H1 (cell line): Measurements from ENCODE around the gene A4GALT. TPM values are rescaled to one million over a fixed set of nuclear protein-coding genes. Genes with fewer than 3 reads are reported as not detected.

Source experiments
- CTCF ChIA-PET: fragments of 300-600 bp; sonication (Branson Sonifier 250); formaldehyde crosslinking; loops from one replicate; lab custom pipeline; 2021; ENCODE audit not compliant: partially characterized antibody; lab: Charles Lee
- POLR2A ChIA-PET: fragments of 300-600 bp; sonication (Branson Sonifier 250); formaldehyde crosslinking; loops from one replicate; lab custom pipeline; 2021; ENCODE audit warnings: inconsistent platforms; ENCODE audit not compliant: partially characterized antibody; lab: Charles Lee
- DNase-seq, 2 experiments: peaks; one replicate each; pipeline versions ENCODE4 v3.0.0 to v3.0.0-alpha.2; 2010 to 2022; ENCODE audit warnings: low spot score in 2 of 2, low read depth in 1 of 2, mixed read lengths in 1 of 2
- FAIRE-seq: peaks from 2 replicates; lab custom pipeline; 2011; peaks lifted over from hg19 to GRCh38; lab: Jason Lieb, UNC
- H2AFZ ChIP-seq: 2 replicates; pipeline ENCODE4 v1.8.1; 2012; ENCODE audit warnings: low read length, inconsistent platforms
- H2AK5ac ChIP-seq: 2 replicates; pipeline ENCODE4 v1.6.1; 2013; ENCODE audit warnings: low read depth, low read length
- H2BK120ac ChIP-seq: replicated peaks from 2 replicates; pipeline ENCODE3; 2013; ENCODE audit warnings: low read depth, low read length, inconsistent platforms
- H2BK12ac ChIP-seq: 2 replicates; pipeline ENCODE4 v1.6.1; 2013; ENCODE audit warnings: low read depth, low read length
- H2BK15ac ChIP-seq: 2 replicates; pipeline ENCODE4 v1.6.1; 2013; ENCODE audit warnings: low read length
- H2BK20ac ChIP-seq: 2 replicates; pipeline ENCODE4 v1.6.1; 2013; ENCODE audit warnings: low read length
- H2BK5ac ChIP-seq: 2 replicates; pipeline ENCODE4 v1.6.1; 2013; ENCODE audit warnings: low read depth, low read length
- H3K14ac ChIP-seq: 2 replicates; pipeline ENCODE4 v1.6.1; 2013; ENCODE audit warnings: inconsistent platforms; ENCODE audit not compliant: insufficient read length
- H3K18ac ChIP-seq: 2 replicates; pipeline ENCODE4 v1.6.1; 2013; ENCODE audit warnings: low read length; ENCODE audit errors: extremely low read depth
- H3K23ac ChIP-seq: 2 replicates; pipeline ENCODE4 v1.6.1; 2013; ENCODE audit warnings: inconsistent platforms; ENCODE audit not compliant: insufficient read length
- H3K23me2 ChIP-seq: 2 replicates; pipeline ENCODE4 v1.6.1; 2013; ENCODE audit warnings: low read depth, low read length
- H3K27ac ChIP-seq: 2 replicates; pipeline ENCODE4 v1.6.1; 2011; ENCODE audit warnings: low read depth, low read length, inconsistent platforms
- H3K27me3 ChIP-seq, 4 experiments: replicated peaks in 1 of 4; 1 replicate in 1 of 4; 2 replicates in 3 of 4; pipeline versions ENCODE4 v1.6.1 to v1.8.1; 2011 to 2013; ENCODE audit warnings: low read length in 3 of 4, mild to moderate bottlenecking in 3 of 4, inconsistent platforms in 2 of 4, mixed read lengths in 2 of 4, moderate library complexity in 1 of 4; ENCODE audit not compliant: control insufficient read depth in 3 of 4, insufficient read depth in 3 of 4; ENCODE audit errors: extremely low read depth in 1 of 4
- H3K36me3 ChIP-seq, 4 experiments: 2 replicates each; pipeline versions ENCODE4 v1.6.1 to v1.8.1; 2011 to 2013; ENCODE audit warnings: mild to moderate bottlenecking in 4 of 4, low read length in 3 of 4, moderate library complexity in 2 of 4, control low read depth in 1 of 4, inconsistent platforms in 1 of 4; ENCODE audit not compliant: insufficient read depth in 4 of 4, control insufficient read depth in 2 of 4
- H3K4ac ChIP-seq: replicated peaks from 2 replicates; pipeline ENCODE3; 2013; ENCODE audit warnings: low read length, low read depth, mixed read lengths, inconsistent platforms; ENCODE audit not compliant: insufficient read length
- H3K4me1 ChIP-seq, 4 experiments: replicated peaks in 1 of 4; 1 replicate in 1 of 4; 2 replicates in 3 of 4; pipeline versions ENCODE4 v1.6.1 to v1.8.1; 2011 to 2013; ENCODE audit warnings: low read length in 3 of 4, inconsistent platforms in 2 of 4, mixed read lengths in 1 of 4; ENCODE audit not compliant: insufficient read depth in 4 of 4, control insufficient read depth in 3 of 4
- H3K4me2 ChIP-seq, 2 experiments: 2 replicates each; pipeline versions ENCODE4 v1.6.1 to v1.8.1; 2011 to 2013; ENCODE audit warnings: low read depth in 2 of 2, low read length in 2 of 2, control low read depth in 1 of 2, inconsistent platforms in 1 of 2, mild to moderate bottlenecking in 1 of 2; ENCODE audit not compliant: insufficient read depth in 1 of 2
- H3K4me3 ChIP-seq, 4 experiments: fragments of 200-600, 300-600 bp in 1 of 4; sonication (generic), shearing (Covaris generic), sonication (Bioruptor Twin) in 1 of 4; 2 replicates each; pipeline versions ENCODE4 v1.5.1 to v1.8.1; 2011 to 2016; ENCODE audit warnings: low read length in 4 of 4, low read depth in 3 of 4, control low read depth in 2 of 4, inconsistent platforms in 2 of 4, mild to moderate bottlenecking in 2 of 4, mixed read lengths in 1 of 4, moderate library complexity in 1 of 4; ENCODE audit not compliant: insufficient read depth in 2 of 4; ENCODE audit errors: extremely low read depth in 1 of 4
- H3K56ac ChIP-seq: replicated peaks from 2 replicates; pipeline ENCODE3; 2013; ENCODE audit warnings: low read depth, mild to moderate bottlenecking, mixed read lengths, low read length, inconsistent platforms; ENCODE audit not compliant: insufficient read length
- H3K79me1 ChIP-seq: 2 replicates; pipeline ENCODE4 v1.6.1; 2013; ENCODE audit warnings: low read depth, low read length, control low read depth
- H3K79me2 ChIP-seq, 2 experiments: 2 replicates each; pipeline versions ENCODE4 v1.6.1 to v1.8.1; 2012 to 2013; ENCODE audit warnings: low read length in 2 of 2, mild to moderate bottlenecking in 2 of 2, inconsistent platforms in 1 of 2; ENCODE audit not compliant: insufficient read depth in 2 of 2, control insufficient read depth in 1 of 2
- H3K9ac ChIP-seq, 4 experiments: replicated peaks in 1 of 4; 1 replicate in 1 of 4; 2 replicates in 3 of 4; pipeline versions ENCODE4 v1.6.1 to v1.8.1; 2011 to 2013; ENCODE audit warnings: low read depth in 3 of 4, low read length in 3 of 4, control low read depth in 2 of 4, mild to moderate bottlenecking in 2 of 4, moderate library complexity in 2 of 4, inconsistent platforms in 1 of 4; ENCODE audit errors: extremely low read depth in 1 of 4
- H3K9me3 ChIP-seq, 2 experiments: 2 replicates each; pipeline versions ENCODE4 v1.6.1 to v1.8.1; 2012 to 2013; ENCODE audit warnings: mild to moderate bottlenecking in 2 of 2, moderate library complexity in 2 of 2, control low read depth in 1 of 2, inconsistent platforms in 1 of 2, low read depth in 1 of 2, low read length in 1 of 2, mixed read lengths in 1 of 2; ENCODE audit not compliant: insufficient read depth in 2 of 2
- H4K20me1 ChIP-seq, 2 experiments: replicated peaks in 1 of 2; 2 replicates each; pipeline versions ENCODE3 to v1.8.1; 2011 to 2013; ENCODE audit warnings: inconsistent platforms in 2 of 2, low read length in 2 of 2, mild to moderate bottlenecking in 1 of 2; ENCODE audit not compliant: insufficient read depth in 2 of 2, control insufficient read depth in 1 of 2
- H4K5ac ChIP-seq: 2 replicates; pipeline ENCODE4 v1.6.1; 2013; ENCODE audit warnings: low read length, low read depth, mixed read lengths, inconsistent platforms; ENCODE audit not compliant: insufficient read length
- H4K8ac ChIP-seq: 2 replicates; pipeline ENCODE4 v1.8.0; 2013; ENCODE audit warnings: mild to moderate bottlenecking, moderate library complexity, low read length, inconsistent platforms; ENCODE audit not compliant: insufficient read depth; ENCODE audit errors: extremely low read depth
- H4K91ac ChIP-seq: replicated peaks from 2 replicates; pipeline ENCODE3; 2013; ENCODE audit warnings: low read length, mixed read lengths, inconsistent platforms; ENCODE audit not compliant: insufficient read length
- CTBP2 ChIP-seq: IDR thresholded peaks from 2 replicates; pipeline ENCODE4 v1.7.0; 2011; ENCODE audit warnings: borderline replicate concordance, mild to moderate bottlenecking, moderate library complexity, mixed read lengths, low read length; ENCODE audit not compliant: insufficient read depth, insufficient read length
- CTCF ChIP-seq, 3 experiments: IDR thresholded peaks; 1 replicate in 2 of 3; 2 replicates in 1 of 3; pipeline versions ENCODE4 v1.5.1 to v1.6.1; 2011; ENCODE audit warnings: low read length in 3 of 3, mild to moderate bottlenecking in 3 of 3, inconsistent platforms in 2 of 3, low read depth in 1 of 3, moderate library complexity in 1 of 3; ENCODE audit not compliant: insufficient read depth in 1 of 3; ENCODE audit errors: control extremely low read depth in 1 of 3
- RAD21 ChIP-seq, 2 experiments: IDR thresholded peaks in 1 of 2; conservative IDR thresholded peaks in 1 of 2; 2 replicates each; pipeline ENCODE4 v1.6.1; 2011; ENCODE audit warnings: low read depth in 2 of 2, low read length in 2 of 2, improper control_type of control experiment in 1 of 2, inconsistent platforms in 1 of 2, mild to moderate bottlenecking in 1 of 2, moderate library complexity in 1 of 2
- WGBS, 2 experiments: shearing (Covaris generic) in 1 of 2; methylation state at CpG; one replicate each; pipeline versions ENCODE4 v1.1.6 to v1.1.7; 2013 to 2015; ENCODE audit warnings: low lambda C conversion rate in 2 of 2, mixed read lengths in 2 of 2, inconsistent platforms in 1 of 2, low coverage in 1 of 2, missing lambda C conversion rate in 1 of 2; ENCODE audit not compliant: insufficient replicate concordance in 2 of 2, insufficient coverage in 1 of 2, insufficient read length in 1 of 2; ENCODE audit errors: extremely low coverage in 1 of 2, missing lambda C conversion rate in 1 of 2; 5-methylcytosine and 5-hydroxymethylcytosine counted together
- polyA plus RNA-seq, 7 experiments: library from polyadenylated mRNA; depleted of rRNA in 3 of 7; stranded (reverse) in 5 of 7; unstranded in 2 of 7; fragments of >200 nt in 5 of 7; fragments of 200-250 nt in 2 of 7; gene quantifications; 1 replicate in 5 of 7; 2 replicates in 1 of 7; 4 replicates in 1 of 7; pipeline versions ENCODE4 v1.2.1 to v1.2.3, GENCODE V29; 2011 to 2013; ENCODE audit warnings: missing spikeins in 2 of 7, mixed read lengths in 2 of 7
- total RNA-seq: library from RNA; stranded (reverse); fragmentation: NEBNext Ultra II Directional; extraction: Animal tissue kit (Norgen Biotek cat#: 25700); gene quantifications from 2 replicates; pipeline ENCODE4 v1.2.1, GENCODE V29; 2021

The A4GALT gene
- total and polyA plus RNA-seq, 2 of the 8 experiments (the other 6 are each of a cell fraction or from before 2014, with no cell fraction given): 7.2 to 13.8 TPM

- Histone ChIP-seq H3K56ac (no peak overlapping the region), H2BK20ac (no peak overlapping the region), H3K4me2 (no peak overlapping the region), H4K8ac (no peak overlapping the region), H3K14ac (no peak overlapping the region), H2BK12ac (no peak overlapping the region; the same call in 1 of the 2 replicates), H3K9ac (no peak overlapping the region), H3K23me2 (0 out of 2 replicates have a peak, but pooled peaks cover 2% of the 10 kb centered on the region), H2AFZ (no peak overlapping the region), H3K79me1 (0 out of 2 replicates have a peak, but pooled peaks cover 3% of the 10 kb centered on the region), H3K4me3 (no peak overlapping the region), H3K18ac (no peak overlapping the region), H3K27me3 (no peaks in the 10 kb centered on the region), H3K36me3 (no peaks in the 10 kb centered on the region), H2AK5ac (0 out of 2 replicates have a peak overlapping the region, but pooled peaks have one; percentile 28), H3K79me2 (no peaks in the 10 kb centered on the region), H4K91ac (no peak overlapping the region), H4K5ac (no peak overlapping the region), H3K23ac (no peak overlapping the region), H3K4me1 (peaks cover 9 to 17% (median 12%) of the 10 kb centered on the region in 4 experiments; a peak in 6 of 7 replicates), H4K20me1 (peaks cover 0 to 3% of the 10 kb centered on the region in 2 experiments), H2BK15ac (no peak overlapping the region), H3K9me3 (no peaks in the 10 kb centered on the region), H3K4ac (no peak overlapping the region), H2BK120ac (no peak overlapping the region), H2BK5ac (no peak overlapping the region), H3K27ac (no peak overlapping the region)
- DNase-seq (no peak), FAIRE-seq (no peak)
- POLR2A ChIA-PET: no interaction called here
- 88% methylated on average over 13 of the region's 13 CpGs; no CpG with 5 or more reads in 1 of the 2 experiments for WGBS, 2 experiments
- CTCF ChIA-PET: no interaction called here
- TF ChIP-seq CTBP2 (no peak), RAD21 (IDR thresholded peaks at IDR 0.05 in 1 of 2, conservative IDR thresholded peaks at IDR 0.05 in 1 of 2; ENCODE audit: low read depth in 2 of 2, low read length in 2 of 2) (peak; percentile 47 to 66), CTCF (IDR thresholded peaks at IDR 0.05; ENCODE audit: control extremely low read depth in 1 of 3, insufficient read depth in 1 of 3, low read depth in 1 of 3, low read length in 3 of 3) (peak; percentile 29 to 51 (median 35))
Measured at GRCh38 chr22:42702675-42703074, 18.0 kb downstream of the A4GALT start.
